PC-9 (cell line): ENCODE results near the gene SORCS2.

Experiments
- CTCF ChIP-seq: fragments of 200-600 bp; sonication (generic); conservative IDR thresholded peaks from 2 replicates; pipeline ENCODE4 v1.6.1; 2017; ENCODE audit warnings: mixed run types, antibody characterized with exemption, mild to moderate bottlenecking, moderate library complexity
- EZH2 ChIP-seq: fragments of 200-600 bp; sonication (generic); IDR thresholded peaks from 2 replicates; pipeline ENCODE4 v1.8.0; 2017; ENCODE audit warnings: antibody characterized with exemption, low read depth

GRCh38 chr4:7691982-7692381 is 499.6 kb downstream of the SORCS2 start:
- TF ChIP-seq CTCF (no peak), EZH2 (no peak)
